Smooth muscle cell (in vitro differentiated cells): ENCODE data around the gene COPG1. TPM values are rescaled to one million over a fixed set of nuclear protein-coding genes. Genes with fewer than 3 reads are reported as not detected.
"Not testable (repeated sequence)": the region's sequence is repeated elsewhere in the genome, so short reads cannot be mapped to it uniquely, and the experiment has no call there.

Experiments used
- DNase-seq: peaks from one replicate; lab custom pipeline; 2025; ENCODE audit not compliant: unreplicated experiment; lab: John Stamatoyannopoulos, UW
- H2AFZ ChIP-seq: fragments of 200-600 bp; sonication (generic); 2 replicates; pipeline ENCODE4 v1.6.0; 2016; ENCODE audit warnings: antibody characterized with exemption, low read depth, mild to moderate bottlenecking
- H3F3A ChIP-seq: fragments of 200-600 bp; sonication (generic); 2 replicates; pipeline ENCODE4 v1.6.0; 2017; ENCODE audit warnings: antibody characterized with exemption, low read depth
- H3K27ac ChIP-seq: fragments of 200-600 bp; sonication (generic); 2 replicates; pipeline ENCODE4 v1.5.1; 2016; ENCODE audit warnings: low read depth, mild to moderate bottlenecking
- H3K27me3 ChIP-seq: fragments of 200-600 bp; sonication (generic); 2 replicates; pipeline ENCODE4 v1.6.1; 2016; ENCODE audit warnings: low read depth, mild to moderate bottlenecking
- H3K36me3 ChIP-seq: fragments of 200-600 bp; sonication (generic); 2 replicates; pipeline ENCODE4 v1.5.1; 2016; ENCODE audit warnings: low read depth
- H3K4me1 ChIP-seq: fragments of 200-600 bp; sonication (generic); 2 replicates; pipeline ENCODE4 v1.5.1; 2016; ENCODE audit warnings: low read depth
- H3K4me2 ChIP-seq: fragments of 200-600 bp; sonication (generic); 2 replicates; pipeline ENCODE4 v1.6.0; 2016; ENCODE audit warnings: mild to moderate bottlenecking
- H3K4me3 ChIP-seq: fragments of 200-600 bp; sonication (generic); 2 replicates; pipeline ENCODE4 v1.5.1; 2016; ENCODE audit warnings: mild to moderate bottlenecking
- H3K79me2 ChIP-seq: fragments of 200-600 bp; sonication (generic); 2 replicates; pipeline ENCODE4 v1.6.0; 2016; ENCODE audit warnings: low read depth, mild to moderate bottlenecking
- H3K9ac ChIP-seq: fragments of 200-600 bp; sonication (generic); 2 replicates; pipeline ENCODE4 v1.6.0; 2016; ENCODE audit warnings: low read depth
- H3K9me3 ChIP-seq: fragments of 200-600 bp; sonication (generic); replicated peaks from 2 replicates; pipeline ENCODE4 v1.5.1; 2016; ENCODE audit warnings: low read depth
- H4K20me1 ChIP-seq: fragments of 200-600 bp; sonication (generic); 2 replicates; pipeline ENCODE4 v1.6.0; 2016; ENCODE audit warnings: low read depth
- WGBS: methylation state at CpG from one replicate; pipeline ENCODE4 v1.1.7; 2016; ENCODE audit warnings: low lambda C conversion rate; 5-methylcytosine and 5-hydroxymethylcytosine counted together
- polyA plus RNA-seq: library from polyadenylated mRNA; unstranded; fragments of >200 nt; fragmentation: Nextera tagmentation; extraction: Ambion mirVana; gene quantifications from 2 replicates; pipeline ENCODE4 v1.2.1, GENCODE V29; 2016
- total RNA-seq: library from RNA; depleted of rRNA; stranded (reverse); fragments of >200 nt; gene quantifications from 2 replicates; pipeline ENCODE4 v1.2.3, GENCODE V29; 2014
- TF ChIP-seq, protein P1 (sequence below): fragments of 200-600 bp; sonication (generic); IDR thresholded peaks from 2 replicates; pipeline ENCODE4 v1.5.1; 2017; ENCODE audit warnings: borderline replicate concordance, mild to moderate bottlenecking, antibody characterized with exemption; ENCODE audit not compliant: insufficient read depth, poor library complexity, severe bottlenecking

COPG1 gene
- total and polyA plus RNA-seq, 2 experiments from 2014 or later = 177 to 265 TPM

DNA sequence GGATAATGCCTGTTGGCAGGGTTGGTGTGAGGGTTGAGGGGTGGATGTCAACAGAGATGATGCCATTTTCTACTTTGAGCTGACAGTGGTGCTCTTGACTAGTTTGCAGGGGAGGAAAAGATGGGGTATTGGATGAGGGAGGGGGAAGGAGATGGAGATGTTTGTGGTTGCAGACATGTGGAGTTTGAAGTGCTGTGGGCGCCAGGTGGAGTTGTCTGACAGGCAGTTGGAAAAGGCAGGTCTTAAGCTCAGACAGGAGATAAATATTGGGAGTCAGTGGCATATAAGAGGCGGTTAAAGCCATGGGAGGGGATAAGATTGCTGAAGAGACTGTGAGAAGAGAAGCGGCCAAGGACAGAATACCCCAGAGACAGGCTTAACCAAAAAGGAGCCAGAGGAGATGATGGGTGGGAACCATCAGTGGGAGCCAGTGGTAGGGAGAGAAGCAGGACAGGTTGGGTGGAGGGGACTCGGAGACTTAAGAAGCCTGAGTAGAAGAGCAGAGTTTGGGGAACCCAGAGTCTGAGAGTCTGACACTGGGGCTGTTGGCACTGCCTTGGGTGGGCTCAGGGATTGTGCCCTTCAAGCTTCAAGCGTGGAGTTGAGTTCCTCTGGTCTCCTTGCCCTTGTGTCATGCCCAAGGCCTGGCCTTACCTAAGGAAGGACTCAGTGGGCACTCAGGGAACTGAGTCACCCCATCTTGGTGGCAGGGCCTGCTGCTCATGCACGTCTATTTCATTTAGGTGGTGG, 13.9 kb downstream of the COPG1 start:
- DNase-seq = no peak
- Histone ChIP-seq H3K4me1 (no peaks in the 10 kb centered on the region), H3K4me3 (no peak overlapping the region), H2AFZ (no peak overlapping the region), H3K79me2 (peaks cover 9% of the 10 kb centered on the region), H4K20me1 (peaks cover 99% of the 10 kb centered on the region), H3K9ac (no peak overlapping the region), H3K4me2 (no peak overlapping the region), H3K27me3 (no peaks in the 10 kb centered on the region), H3F3A (peaks cover 7% of the 10 kb centered on the region), H3K9me3 (no peaks in the 10 kb centered on the region), H3K36me3 (peaks cover 32% of the 10 kb centered on the region), H3K27ac (no peak overlapping the region)
- 94% methylated on average over 6 of the region's 6 CpGs for WGBS
- TF ChIP-seq, protein P1, sequence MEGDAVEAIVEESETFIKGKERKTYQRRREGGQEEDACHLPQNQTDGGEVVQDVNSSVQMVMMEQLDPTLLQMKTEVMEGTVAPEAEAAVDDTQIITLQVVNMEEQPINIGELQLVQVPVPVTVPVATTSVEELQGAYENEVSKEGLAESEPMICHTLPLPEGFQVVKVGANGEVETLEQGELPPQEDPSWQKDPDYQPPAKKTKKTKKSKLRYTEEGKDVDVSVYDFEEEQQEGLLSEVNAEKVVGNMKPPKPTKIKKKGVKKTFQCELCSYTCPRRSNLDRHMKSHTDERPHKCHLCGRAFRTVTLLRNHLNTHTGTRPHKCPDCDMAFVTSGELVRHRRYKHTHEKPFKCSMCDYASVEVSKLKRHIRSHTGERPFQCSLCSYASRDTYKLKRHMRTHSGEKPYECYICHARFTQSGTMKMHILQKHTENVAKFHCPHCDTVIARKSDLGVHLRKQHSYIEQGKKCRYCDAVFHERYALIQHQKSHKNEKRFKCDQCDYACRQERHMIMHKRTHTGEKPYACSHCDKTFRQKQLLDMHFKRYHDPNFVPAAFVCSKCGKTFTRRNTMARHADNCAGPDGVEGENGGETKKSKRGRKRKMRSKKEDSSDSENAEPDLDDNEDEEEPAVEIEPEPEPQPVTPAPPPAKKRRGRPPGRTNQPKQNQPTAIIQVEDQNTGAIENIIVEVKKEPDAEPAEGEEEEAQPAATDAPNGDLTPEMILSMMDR = no peak

DNA sequence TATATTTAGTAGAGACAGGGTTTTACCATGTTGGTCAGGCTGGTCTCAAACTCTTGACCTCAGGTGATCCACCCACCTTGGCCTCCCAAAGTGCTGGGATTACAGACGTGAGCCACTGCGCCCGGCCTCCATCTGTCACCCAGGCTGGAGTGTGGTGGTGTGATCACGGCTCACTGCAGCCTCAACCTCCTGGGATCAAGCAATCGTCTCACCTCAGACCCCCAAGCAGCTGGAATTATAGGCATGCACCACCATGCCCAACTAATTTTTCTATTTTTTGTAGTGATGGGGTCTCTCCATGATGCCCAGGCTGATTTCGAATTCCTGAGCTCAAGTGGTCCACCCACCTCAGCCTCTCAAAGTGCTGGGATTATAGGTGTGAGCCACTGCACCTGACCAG, 15.6 kb downstream of the COPG1 start:
- Histone ChIP-seq H4K20me1 (peaks cover 100% of the 10 kb centered on the region), H3K79me2 (peaks cover 15% of the 10 kb centered on the region), H3F3A (peaks cover 12% of the 10 kb centered on the region), H3K36me3 (peaks cover 34% of the 10 kb centered on the region)
- H3K4me2 ChIP-seq, H2AFZ ChIP-seq, H3K4me1 ChIP-seq, H3K27me3 ChIP-seq, H3K4me3 ChIP-seq, DNase-seq, H3K9ac ChIP-seq, H3K9me3 ChIP-seq, H3K27ac ChIP-seq: not testable (repeated sequence)
- WGBS = 99% methylated on average over 6 of the region's 6 CpGs

DNA sequence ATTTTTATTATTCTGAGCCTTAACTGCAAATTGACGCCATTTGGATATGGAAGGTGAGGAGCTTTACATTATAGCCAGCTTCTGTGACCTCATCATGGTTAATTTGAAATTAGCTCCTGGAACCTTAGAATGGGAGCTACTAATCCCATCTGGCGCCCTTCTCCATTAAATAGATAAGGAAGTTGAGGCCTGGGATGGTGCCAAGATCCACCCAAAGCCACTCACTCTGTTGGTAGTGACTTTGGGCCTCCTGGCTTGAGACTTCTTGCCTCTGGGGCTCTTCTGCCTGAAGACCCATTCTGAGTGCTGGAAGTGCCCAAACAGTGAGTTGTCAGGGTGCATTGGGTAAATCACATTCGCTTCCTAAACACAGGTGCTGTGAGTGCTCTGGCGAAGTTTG, 17.2 kb downstream of the COPG1 start:
- TF ChIP-seq, protein P1 = no peak

DNA sequence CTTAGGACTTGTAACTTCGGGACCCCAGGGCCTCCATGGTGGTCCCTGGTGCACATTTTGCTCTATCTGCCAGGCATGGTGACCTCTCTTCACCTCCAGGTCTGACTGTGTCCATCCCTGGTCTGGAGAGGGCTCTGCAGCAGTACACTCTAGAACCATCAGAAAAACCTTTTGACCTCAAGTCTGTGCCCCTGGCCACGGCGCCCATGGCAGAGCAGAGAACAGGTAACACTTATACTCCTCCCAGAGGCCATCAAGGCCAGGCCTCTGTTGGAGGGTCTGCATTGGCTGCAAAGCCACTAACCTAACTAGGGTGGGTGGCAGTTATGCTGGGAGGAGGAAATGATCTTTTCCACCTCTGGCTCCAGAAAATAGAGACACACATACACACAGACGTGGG, 19.0 kb downstream of the COPG1 start:
- no peak overlapping the region for H3K4me2 ChIP-seq
- no peak overlapping the region for H3K27ac ChIP-seq
- 100% methylated on average over 4 of the region's 4 CpGs for WGBS
- H2AFZ ChIP-seq = no peak overlapping the region
- no peak for DNase-seq
- no peaks in the 10 kb centered on the region for H3K27me3 ChIP-seq
- TF ChIP-seq, protein P1 = no peak
- H3K36me3 ChIP-seq = peaks cover 31% of the 10 kb centered on the region
- H4K20me1 ChIP-seq = peaks cover 93% of the 10 kb centered on the region
- H3K4me1 ChIP-seq = no peaks in the 10 kb centered on the region
- peaks cover 31% of the 10 kb centered on the region for H3F3A ChIP-seq
- no peak overlapping the region for H3K9ac ChIP-seq
- H3K4me3 ChIP-seq = no peak overlapping the region
- no peaks in the 10 kb centered on the region for H3K9me3 ChIP-seq
- H3K79me2 ChIP-seq = peaks cover 5% of the 10 kb centered on the region

More for the DNA sequence above, 17.2 kb downstream of the COPG1 start:
- H3K4me2 ChIP-seq = no peak overlapping the region
- H3K79me2 ChIP-seq = peaks cover 14% of the 10 kb centered on the region
- no peak for DNase-seq
- no peak overlapping the region for H2AFZ ChIP-seq
- no peaks in the 10 kb centered on the region for H3K9me3 ChIP-seq
- H4K20me1 ChIP-seq = peaks cover 98% of the 10 kb centered on the region
- H3K9ac ChIP-seq = no peak overlapping the region
- 98% methylated on average over 4 of the region's 4 CpGs for WGBS
- H3K27ac ChIP-seq = no peak overlapping the region
- H3F3A ChIP-seq = peaks cover 26% of the 10 kb centered on the region
- peaks cover 31% of the 10 kb centered on the region for H3K36me3 ChIP-seq
- H3K27me3 ChIP-seq = no peaks in the 10 kb centered on the region
- no peaks in the 10 kb centered on the region for H3K4me1 ChIP-seq
- H3K4me3 ChIP-seq = no peak overlapping the region
